NCI-H510A treated with DMSO at 0.1 percent for 48 hours (cell line): ENCODE results near the gene TTN.

Experiments
- DNase-seq: peaks from one replicate; lab custom pipeline; 2025; lab: John Stamatoyannopoulos, UW

The TTN gene

GRCh38 chr2:178485356-178485755 is 321.9 kb downstream of the TTN start:
- DNase-seq = no peak

GRCh38 chr2:178484245-178485041 is 322.8 kb downstream of the TTN start:
- peak; percentile 96 for DNase-seq

- no peak for DNase-seq
Measured at GRCh38 chr2:178482437-178482836, 324.8 kb downstream of the TTN start.

GRCh38 chr2:178480227-178481181 is 326.7 kb downstream of the TTN start, which contains the start of gene PLEKHA3:
Gene PLEKHA3, plus strand, starts transcription at chr2:178480457. Its CDS starts 413 bp downstream, at chr2:178480870.
- peak; percentile 99 for DNase-seq

- DNase-seq = peak; percentile 72
Measured at GRCh38 chr2:178479758-178480226, 327.4 kb downstream of the TTN start.

DNA sequence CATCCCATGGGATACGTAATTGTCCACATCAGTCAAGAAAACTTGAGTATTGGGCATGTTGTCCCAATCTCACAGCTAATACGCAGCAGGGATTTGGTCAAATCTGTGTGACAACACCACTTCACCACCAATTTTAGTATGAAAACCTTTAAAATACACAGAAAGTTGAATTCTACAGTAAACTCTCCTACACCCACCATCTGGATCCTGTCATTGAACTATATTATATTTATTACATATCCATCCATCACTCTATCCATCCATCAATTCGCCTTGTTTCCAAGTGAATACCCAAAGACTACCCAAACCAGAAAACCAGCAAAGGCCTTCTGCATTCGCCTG is 328.0 kb downstream of the TTN start:
- DNase-seq = peak; percentile 88

DNA sequence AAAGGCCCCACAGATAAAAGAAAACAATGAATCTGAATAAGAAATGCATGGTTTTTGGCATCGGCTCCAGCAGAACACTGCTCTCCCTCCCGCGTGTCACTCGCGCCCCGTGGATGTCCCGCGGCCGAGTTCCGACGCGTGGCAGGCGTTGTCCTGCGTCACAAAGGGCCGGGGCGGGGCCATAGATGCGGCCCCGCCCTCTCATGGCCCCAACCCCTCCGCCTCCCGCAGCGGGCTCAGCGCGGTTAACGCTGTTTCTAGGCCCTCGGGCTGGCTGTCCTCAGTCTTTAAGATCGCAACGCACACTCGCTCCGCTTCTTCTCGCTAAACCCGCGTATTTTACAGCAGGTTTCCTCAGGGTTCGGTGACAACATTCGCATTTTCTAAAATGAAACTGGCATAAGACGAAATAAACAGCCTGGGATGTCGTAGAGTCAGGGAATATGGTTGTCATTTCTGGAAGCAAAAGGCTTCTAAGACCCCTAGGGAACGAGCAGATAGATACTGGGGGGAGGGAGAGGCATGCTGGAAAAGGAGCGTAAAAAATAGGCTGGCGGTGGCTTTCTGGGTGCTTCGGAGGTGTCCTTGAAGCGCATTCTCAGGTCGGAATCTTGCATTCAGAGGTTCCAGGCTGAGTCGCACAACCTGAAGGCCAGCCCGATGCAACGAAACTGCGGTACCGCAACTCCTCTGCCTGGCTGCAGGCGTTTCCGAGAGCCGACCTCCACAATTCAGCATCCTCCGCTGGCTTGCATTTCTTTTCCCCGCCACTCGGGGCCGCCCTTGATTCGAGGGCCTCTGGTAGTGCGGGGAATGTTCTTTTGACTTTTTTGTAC is 328.6 kb downstream of the TTN start, which contains the start of gene FKBP7:
TSS of gene FKBP7 (minus strand) at position 162 of the 836 bp plus-strand sequence. CDS start at position 61, 101 bp downstream.
- peak; percentile 99 for DNase-seq

- peak; percentile 93 for DNase-seq
Measured at GRCh38 chr2:178478130-178478438, 329.1 kb downstream of the TTN start.

DNA sequence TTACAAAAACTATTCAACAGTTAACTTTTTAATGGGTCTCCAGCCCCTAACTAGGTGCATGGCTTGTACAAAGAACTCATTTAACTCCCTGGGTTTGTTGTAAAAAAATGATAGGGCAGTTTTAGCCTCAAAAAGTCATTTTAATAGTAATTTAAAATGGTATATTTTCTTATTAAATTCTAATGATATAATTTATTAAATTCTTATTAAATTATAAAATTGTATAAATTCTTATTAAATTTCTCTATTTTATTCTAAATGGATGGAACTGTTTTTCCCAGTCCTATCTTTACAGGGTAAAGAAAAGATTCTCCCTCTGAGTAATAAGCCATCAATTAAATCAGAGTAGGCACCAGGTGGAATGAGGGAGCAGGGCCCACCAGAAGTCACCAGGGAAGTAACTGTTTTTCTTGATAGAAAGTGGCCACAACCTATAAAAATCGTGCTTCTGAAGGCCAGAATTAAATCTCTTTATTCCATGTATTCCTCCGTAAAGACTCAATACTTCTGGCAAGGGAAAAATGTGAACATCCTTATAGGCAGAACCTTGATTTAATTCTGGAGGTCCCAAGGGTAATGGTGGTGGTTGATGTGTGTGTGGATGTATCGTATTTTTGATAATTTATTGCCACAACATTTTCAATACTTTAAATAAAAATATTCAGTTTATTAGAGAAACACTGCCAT is 329.6 kb downstream of the TTN start:
- DNase-seq = peak; percentile 73

DNA sequence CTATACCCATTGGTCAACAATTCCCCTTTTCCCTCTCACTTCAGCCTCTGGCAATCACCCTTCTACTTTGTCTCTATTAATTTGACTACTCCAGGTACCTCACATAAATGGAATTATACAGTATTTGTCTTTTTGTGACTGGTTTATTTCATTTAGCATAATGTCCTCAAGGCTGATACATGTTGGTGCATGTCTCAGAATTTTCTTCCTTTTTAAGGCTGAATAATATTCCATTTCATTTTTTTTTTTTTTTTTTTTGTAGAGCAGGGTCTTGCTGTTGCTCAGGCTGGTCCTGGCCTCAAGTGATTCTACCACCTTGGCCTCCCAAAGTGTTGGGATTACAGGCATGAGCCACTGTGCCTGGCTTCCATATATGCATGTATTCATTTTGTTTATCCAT is 330.7 kb downstream of the TTN start:
- DNase-seq = peak; percentile 39
